Activated B cell treated with CpG ODN at 0.5 μM for 24 hours (primary cell): ENCODE data around the gene TBC1D9B. TPM values are rescaled to one million over a fixed set of nuclear protein-coding genes. Genes with fewer than 3 reads are reported as not detected.

ENCODE experiments used
- ATAC-seq: fragments of 200-7000 bp; cut with Tn5 transposase; one replicate; pipeline ENCODE4 v1.10.0; 2021; ENCODE audit warnings: low read depth, mild to moderate bottlenecking, moderate library complexity
- CTCF ChIA-PET: fragments of 350-600 bp; sonication (Branson Sonifier 250); formaldehyde crosslinking; loops from one replicate; lab custom pipeline; 2021; ENCODE audit warnings: antibody characterized with exemption; lab: Charles Lee
- POLR2A ChIA-PET: fragments of 350-600 bp; sonication (Branson Sonifier 250); formaldehyde crosslinking; loops from one replicate; lab custom pipeline; 2021; ENCODE audit warnings: antibody characterized with exemption; lab: Charles Lee
- DNase-seq: peaks from one replicate; pipeline ENCODE4 v3.0.0; 2022
- H3K27ac Mint-ChIP-seq: one replicate; pipeline ENCODE4 v1.8.0; 2020; ENCODE audit warnings: mixed read lengths
- H3K27me3 Mint-ChIP-seq: one replicate; pipeline ENCODE4 v1.8.0; 2021; ENCODE audit warnings: mixed read lengths
- H3K36me3 Mint-ChIP-seq: one replicate; pipeline ENCODE4 v1.8.0; 2021; ENCODE audit warnings: low read depth, mixed read lengths
- H3K4me1 Mint-ChIP-seq: one replicate; pipeline ENCODE4 v1.8.0; 2021; ENCODE audit warnings: mixed read lengths
- H3K4me3 Mint-ChIP-seq: one replicate; pipeline ENCODE4 v1.8.0; 2020; ENCODE audit warnings: mild to moderate bottlenecking, mixed read lengths
- H3K9me3 Mint-ChIP-seq: one replicate; pipeline ENCODE4 v1.8.0; 2020; ENCODE audit warnings: mixed read lengths
- CTCF ChIP-seq: fragments of 200-600 bp; IDR thresholded peaks from one replicate; pipeline ENCODE4 v1.8.0; 2022; ENCODE audit warnings: antibody characterized with exemption, mild to moderate bottlenecking
- intact Hi-C: fragments of 100-400 bp; cut with micrococcal nuclease; formaldehyde crosslinking; loops from one replicate; pipeline ENCODE4 v1.15.1; 2024
- total RNA-seq: library from RNA; stranded (reverse); gene quantifications from 2 replicates; pipeline ENCODE4 v1.2.3, GENCODE V29; 2022

Gene TBC1D9B
- total RNA-seq, 1 donor from 2014 or later: 117 TPM

- TF ChIP-seq CTCF: no peak
- Mint-ChIP-seq H3K9me3 (no peaks in the 10 kb centered on the region), H3K27me3 (no peaks in the 10 kb centered on the region), H3K4me1 (peaks cover 47% of the 10 kb centered on the region), H3K4me3 (peak overlapping the region; percentile 56), H3K27ac (no peak overlapping the region), H3K36me3 (peaks cover 16% of the 10 kb centered on the region)
- no peak for DNase-seq
- no peak for ATAC-seq
- intact Hi-C loops: no loop called here
- CTCF ChIA-PET: no interaction called here
- POLR2A ChIA-PET: interaction anchor here (0.7 to 5.2 kb wide), 4 partner anchors 11 to 195 kb away, joined by 4 to 58 read pairs (median 6); partner anchors contain the start of gene MGAT4B
Measured at GRCh38 chr5:179817470-179817840, 90.2 kb downstream of the TBC1D9B start.

GRCh38 chr5:179816796-179817469 lies 90.8 kb downstream of the TBC1D9B start:
- TF ChIP-seq CTCF: no peak
- ATAC-seq (no peak), DNase-seq (no peak)
- POLR2A ChIA-PET: interaction anchor here (0.7 to 5.2 kb wide), 3 partner anchors 10 to 194 kb away, joined by 6 to 58 read pairs (median 6); partner anchors contain the start of gene MGAT4B
- CTCF ChIA-PET: no interaction called here
- peak overlapping the region; percentile 56 for H3K4me3 Mint-ChIP-seq
- H3K27ac Mint-ChIP-seq: no peak overlapping the region
- H3K36me3 Mint-ChIP-seq: peaks cover 16% of the 10 kb centered on the region
- H3K9me3 Mint-ChIP-seq: no peaks in the 10 kb centered on the region
- intact Hi-C loops: no loop called here
- H3K4me1 Mint-ChIP-seq: peaks cover 42% of the 10 kb centered on the region
- H3K27me3 Mint-ChIP-seq: no peaks in the 10 kb centered on the region

GRCh38 chr5:179816401-179816795 lies 91.3 kb downstream of the TBC1D9B start:
- ChIA-PET CTCF (no interaction called here), POLR2A (interaction anchor here (5.2 kb wide), 1 partner anchor 10 kb away, joined by 58 read pairs; the partner anchor contains the start of gene MGAT4B)
- Mint-ChIP-seq H3K9me3 (no peaks in the 10 kb centered on the region), H3K36me3 (peaks cover 13% of the 10 kb centered on the region), H3K4me1 (peaks cover 38% of the 10 kb centered on the region), H3K27me3 (no peaks in the 10 kb centered on the region), H3K4me3 (peak overlapping the region; percentile 38), H3K27ac (no peak overlapping the region)
- intact Hi-C loops: no loop called here
- DNase-seq: no peak
- no peak for TF ChIP-seq CTCF
- no peak for ATAC-seq

GRCh38 chr5:179815491-179816249 lies 92.0 kb downstream of the TBC1D9B start:
- Mint-ChIP-seq H3K36me3 (peaks cover 12% of the 10 kb centered on the region), H3K4me1 (peaks cover 38% of the 10 kb centered on the region), H3K27me3 (no peaks in the 10 kb centered on the region), H3K4me3 (peak overlapping the region; percentile 13), H3K9me3 (no peaks in the 10 kb centered on the region), H3K27ac (no peak overlapping the region)
- intact Hi-C loops: no loop called here
- CTCF ChIA-PET: no interaction called here
- no peak for TF ChIP-seq CTCF
- DNase-seq (no peak), ATAC-seq (no peak)
- POLR2A ChIA-PET: interaction anchor here (5.2 kb wide), 1 partner anchor 9 kb away, joined by 58 read pairs; the partner anchor contains the start of gene MGAT4B

- no peak for ATAC-seq
- no peak overlapping the region for H3K4me3 Mint-ChIP-seq
- no peak for TF ChIP-seq CTCF
Measured at GRCh38 chr5:179814090-179814489, 93.6 kb downstream of the TBC1D9B start.

More at GRCh38 chr5:179814090-179814489, 93.6 kb downstream of the TBC1D9B start:
- intact Hi-C loops: no loop called here
- Mint-ChIP-seq H3K4me1 (peaks cover 25% of the 10 kb centered on the region), H3K27me3 (no peaks in the 10 kb centered on the region), H3K36me3 (peaks cover 12% of the 10 kb centered on the region), H3K27ac (no peak overlapping the region), H3K9me3 (no peaks in the 10 kb centered on the region)
- no peak for DNase-seq
- ChIA-PET CTCF (interaction anchor here (1.4 kb wide), 1 partner anchor 12 kb away, joined by 4 read pairs; no protein-coding TSS in a partner anchor), POLR2A (interaction anchor here (0.5 kb wide), 1 partner anchor 84 kb away, joined by 7 read pairs; no protein-coding TSS in a partner anchor)
